Activated T-helper 2 cell treated with anti-CD3 and anti-CD28 coated beads, Interferon-gamma antibody, Interleukin-2, Interleukin-4, amounts not matched to agents 10 μg/mL and 5 μg/mL and 100 μg/mL, durations not matched to agents 14 hours and 24 hours and 36 hours (primary cell): ENCODE data around the gene ZNF578. TPM values are rescaled to one million over a fixed set of nuclear protein-coding genes. Genes with fewer than 3 reads are reported as not detected.
"Not testable (repeated sequence)": the region's sequence is repeated elsewhere in the genome, so short reads cannot be mapped to it uniquely, and the experiment has no call there.

Experiments used
- DNase-seq: peaks from one replicate; pipeline ENCODE4 v3.0.0; 2021; ENCODE audit warnings: low spot score
- H3K27ac Mint-ChIP-seq: one replicate; pipeline ENCODE4 v1.8.0; 2021; ENCODE audit warnings: mixed read lengths
- H3K27me3 Mint-ChIP-seq: one replicate; pipeline ENCODE4 v1.8.0; 2021; ENCODE audit warnings: low read depth, mixed read lengths
- H3K36me3 Mint-ChIP-seq: one replicate; pipeline ENCODE4 v1.8.0; 2021; ENCODE audit warnings: low read depth, mixed read lengths
- H3K4me1 Mint-ChIP-seq: one replicate; pipeline ENCODE4 v1.8.0; 2021; ENCODE audit warnings: low read depth, mixed read lengths
- H3K4me3 Mint-ChIP-seq: one replicate; pipeline ENCODE4 v1.8.0; 2021; ENCODE audit warnings: low read depth, mild to moderate bottlenecking, moderate library complexity, mixed read lengths
- H3K9me3 Mint-ChIP-seq: one replicate; pipeline ENCODE4 v1.8.0; 2021; ENCODE audit warnings: mixed read lengths
- intact Hi-C: fragments of 100-400 bp; cut with micrococcal nuclease; formaldehyde crosslinking; loops from one replicate; pipeline ENCODE4 v1.15.1; 2023
- total RNA-seq: library from RNA; stranded (reverse); gene quantifications from 2 replicates; pipeline ENCODE4 v1.2.3, GENCODE V29; 2022

ZNF578 gene
- total RNA-seq, 1 donor from 2014 or later, result 0.21 TPM

DNA sequence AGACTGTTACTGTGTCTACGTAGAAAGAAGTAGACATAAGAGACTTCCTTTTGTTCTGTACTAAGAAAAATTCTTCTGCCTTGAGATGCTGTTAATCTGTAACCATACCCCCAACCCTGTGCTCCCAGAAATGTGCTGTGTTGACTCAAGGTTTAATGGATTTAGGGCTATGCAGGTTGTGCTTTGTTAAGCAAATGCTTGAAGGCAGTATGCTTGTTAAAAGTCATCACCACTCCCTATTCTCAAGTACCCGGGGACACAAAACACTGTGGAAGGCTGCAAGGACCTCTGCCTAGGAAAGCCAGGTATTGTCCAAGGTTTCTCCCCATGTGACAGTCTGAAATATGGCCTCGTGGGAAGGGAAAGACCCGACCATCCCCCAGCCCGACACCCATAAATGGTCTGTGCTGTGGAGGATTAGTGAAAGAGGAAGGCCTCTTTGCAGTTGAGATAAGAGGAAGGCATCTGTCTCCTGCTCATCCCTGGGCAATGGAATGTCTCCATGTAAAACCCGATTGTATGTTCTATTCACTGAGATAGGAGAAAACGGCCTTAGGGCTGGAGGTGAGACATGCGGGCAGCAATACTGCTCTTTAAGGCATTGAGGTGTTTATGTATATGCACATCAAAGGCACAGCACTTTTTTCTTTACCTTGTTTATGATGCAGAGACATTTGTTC lies 32.3 kb downstream of the ZNF578 start:
- H3K4me3 Mint-ChIP-seq, intact Hi-C loops: not testable (repeated sequence)

DNA sequence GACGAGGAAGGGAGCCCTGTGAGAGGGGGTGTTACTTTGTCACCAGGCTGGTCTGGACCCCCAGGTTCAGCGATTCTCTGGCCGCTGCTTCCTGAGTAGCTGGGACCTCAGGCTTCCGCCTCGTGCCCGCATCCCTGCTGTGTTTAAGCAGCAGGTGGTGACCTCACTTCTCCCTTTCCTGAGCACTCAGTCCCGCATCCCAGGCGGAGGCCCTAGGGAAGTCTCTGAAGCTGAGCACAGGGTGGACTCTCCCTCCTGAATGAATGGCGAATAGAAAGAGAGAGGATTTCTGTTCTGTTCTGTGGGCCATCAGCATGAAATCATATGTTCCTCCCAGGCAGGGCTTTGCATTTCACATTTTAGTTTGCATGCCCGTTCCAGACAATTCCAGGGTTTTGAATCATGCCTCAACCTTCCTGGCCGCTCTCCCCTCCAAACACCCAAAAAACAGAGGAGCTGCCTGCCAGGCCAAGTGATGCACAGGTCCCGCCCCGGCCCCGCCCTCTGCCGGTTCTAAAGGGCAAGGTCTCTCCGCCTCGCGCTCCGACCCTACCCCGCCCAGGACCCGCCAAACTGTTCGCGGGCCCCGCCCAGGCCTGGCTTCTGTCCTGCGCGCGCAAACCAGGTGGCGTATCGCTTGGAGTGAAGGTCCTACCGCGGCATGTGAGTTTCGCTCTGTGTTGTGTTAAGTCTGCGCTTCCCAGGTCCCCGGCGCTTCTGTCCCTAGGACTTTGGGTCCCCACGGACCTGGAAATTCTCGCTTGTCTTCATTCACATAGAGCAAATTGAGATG lies 39.0 kb downstream of the ZNF578 start:
- DNase-seq, result no peak
- no peak overlapping the region for H3K4me3 Mint-ChIP-seq

More for the DNA sequence above, 32.3 kb downstream of the ZNF578 start:
- not testable (repeated sequence) for H3K4me1 Mint-ChIP-seq, H3K36me3 Mint-ChIP-seq, DNase-seq, H3K27me3 Mint-ChIP-seq, H3K27ac Mint-ChIP-seq
- H3K9me3 Mint-ChIP-seq, result peaks cover 51% of the 10 kb centered on the region

DNA sequence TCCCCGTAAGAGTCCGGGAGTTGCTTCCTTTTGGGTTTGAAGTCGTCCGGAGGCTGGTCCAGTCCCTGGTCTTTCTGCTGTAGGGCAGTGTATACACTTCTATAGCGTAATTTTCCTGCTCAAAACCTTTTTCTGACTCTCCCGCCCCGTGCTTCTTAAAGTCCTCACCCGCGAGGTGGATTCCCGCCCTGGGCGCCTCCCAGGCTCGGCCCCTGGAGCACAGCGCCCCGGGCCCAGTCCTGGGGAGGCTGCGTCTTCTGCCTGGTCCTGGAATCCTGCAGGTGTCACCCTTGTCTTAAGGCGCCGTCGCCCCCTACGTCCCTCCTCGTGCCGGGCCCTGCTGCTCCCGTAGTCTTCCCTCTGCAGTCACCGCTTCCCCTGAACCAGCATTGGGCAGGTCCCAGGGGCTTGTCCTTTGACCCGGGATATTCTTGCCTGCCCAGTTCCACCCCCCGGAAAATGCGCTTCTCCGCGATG lies 39.7 kb downstream of the ZNF578 start:
- no peaks in the 10 kb centered on the region for H3K4me1 Mint-ChIP-seq
- H3K9me3 Mint-ChIP-seq, result peaks cover 53% of the 10 kb centered on the region
- no peak overlapping the region for H3K27ac Mint-ChIP-seq
- no peak for DNase-seq
- H3K4me3 Mint-ChIP-seq, result no peak overlapping the region
- no peaks in the 10 kb centered on the region for H3K36me3 Mint-ChIP-seq
- intact Hi-C loops, result no loop called here
- no peaks in the 10 kb centered on the region for H3K27me3 Mint-ChIP-seq

More for the DNA sequence above, 39.0 kb downstream of the ZNF578 start:
- no peaks in the 10 kb centered on the region for H3K4me1 Mint-ChIP-seq
- peaks cover 47% of the 10 kb centered on the region for H3K9me3 Mint-ChIP-seq
- no peaks in the 10 kb centered on the region for H3K27me3 Mint-ChIP-seq
- no peak overlapping the region for H3K27ac Mint-ChIP-seq
- intact Hi-C loops, result no loop called here
- no peaks in the 10 kb centered on the region for H3K36me3 Mint-ChIP-seq

DNA sequence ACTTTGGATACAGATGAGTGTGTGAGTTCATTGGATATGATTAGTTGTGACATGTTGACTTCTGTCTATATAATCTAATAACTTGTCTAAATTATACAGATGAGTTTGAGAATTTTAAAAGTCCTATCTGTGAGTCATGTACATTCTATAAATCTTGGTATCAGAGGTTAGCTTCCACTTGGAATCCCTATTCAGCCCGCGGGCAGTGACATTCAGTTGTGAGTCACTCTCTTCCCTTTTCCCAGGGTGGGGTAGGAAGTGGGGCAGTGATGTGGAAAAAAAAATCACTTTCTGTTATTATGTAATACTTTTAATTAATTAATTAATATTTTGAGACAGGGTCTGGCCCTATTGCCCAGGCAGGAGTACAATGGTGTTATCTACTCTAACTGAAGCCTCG lies 41.2 kb downstream of the ZNF578 start:
- intact Hi-C loops, result no loop called here

DNA sequence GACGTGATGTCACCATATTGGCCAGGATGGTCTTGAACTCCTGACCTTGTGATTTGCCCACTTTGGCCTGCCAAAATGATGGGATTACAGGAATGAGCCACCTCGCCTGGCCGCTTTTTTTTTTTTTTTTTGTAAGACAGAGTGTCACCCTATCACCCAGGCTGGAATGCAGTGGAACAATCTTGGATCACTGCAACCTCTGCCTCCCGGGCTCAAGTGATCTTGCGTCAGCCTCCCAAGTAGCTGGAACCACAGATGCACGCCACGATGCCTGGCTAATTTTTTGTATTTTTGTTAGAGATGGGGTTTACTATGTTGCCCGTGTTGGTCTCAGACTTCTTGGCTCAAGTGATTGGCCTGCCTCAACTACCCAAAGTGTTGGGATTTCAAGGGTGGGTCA lies 45.2 kb downstream of the ZNF578 start:
- Mint-ChIP-seq H3K27me3 (no peaks in the 10 kb centered on the region), H3K27ac (no peak overlapping the region), H3K4me3 (no peak overlapping the region), H3K4me1 (no peaks in the 10 kb centered on the region), H3K9me3 (peaks cover 54% of the 10 kb centered on the region), H3K36me3 (no peaks in the 10 kb centered on the region)
- intact Hi-C loops, result no loop called here
- no peak for DNase-seq

More for the DNA sequence above, 41.2 kb downstream of the ZNF578 start:
- Mint-ChIP-seq H3K4me3 (no peak overlapping the region), H3K27ac (no peak overlapping the region), H3K27me3 (no peaks in the 10 kb centered on the region), H3K36me3 (no peaks in the 10 kb centered on the region), H3K9me3 (peaks cover 55% of the 10 kb centered on the region), H3K4me1 (no peaks in the 10 kb centered on the region)
- no peak for DNase-seq

DNA sequence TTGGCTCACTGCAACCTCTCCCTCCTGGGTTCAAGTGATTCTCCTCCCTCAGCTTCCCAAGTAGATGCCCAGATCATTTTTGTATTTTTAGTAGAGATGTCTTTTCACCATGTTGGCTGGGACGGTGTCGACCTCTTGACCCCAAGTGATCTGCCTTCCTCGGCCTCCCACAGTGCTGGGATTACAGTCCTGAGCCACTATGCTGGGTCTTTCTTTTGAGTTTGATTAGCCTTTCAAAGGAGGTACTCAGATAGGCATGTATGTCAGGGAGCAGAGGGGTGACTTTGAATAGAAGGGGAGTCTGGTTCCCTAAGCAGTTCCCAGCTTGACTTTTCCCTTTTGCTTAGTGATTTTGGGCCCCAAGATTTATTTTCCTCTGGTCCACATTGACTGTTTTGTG lies 47.1 kb downstream of the ZNF578 start:
- H3K36me3 Mint-ChIP-seq, H3K27ac Mint-ChIP-seq, H3K4me3 Mint-ChIP-seq, DNase-seq, H3K27me3 Mint-ChIP-seq, intact Hi-C loops, H3K4me1 Mint-ChIP-seq: not testable (repeated sequence)
- peaks cover 58% of the 10 kb centered on the region for H3K9me3 Mint-ChIP-seq

DNA sequence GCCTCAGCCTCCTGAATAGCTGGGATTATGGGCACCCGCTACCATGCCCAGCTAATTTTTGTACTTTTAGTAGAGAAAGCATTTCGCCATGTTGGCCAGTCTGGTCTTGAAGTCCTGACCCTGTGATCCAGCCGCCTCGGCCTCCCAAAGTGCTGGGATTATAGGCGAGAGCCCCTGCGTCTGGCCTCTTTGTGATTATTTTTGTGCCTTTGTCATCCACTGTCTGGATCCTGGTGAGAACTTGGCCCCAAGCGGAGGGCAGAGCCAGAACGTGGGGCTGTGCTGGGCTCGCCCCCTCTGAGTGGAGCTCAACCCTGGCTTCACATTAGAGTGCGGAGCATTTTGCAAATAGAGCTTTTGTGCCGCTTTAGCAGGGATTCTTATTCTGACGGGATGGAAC lies 47.6 kb downstream of the ZNF578 start:
- peaks cover 54% of the 10 kb centered on the region for H3K9me3 Mint-ChIP-seq
- H3K4me3 Mint-ChIP-seq, H3K36me3 Mint-ChIP-seq, H3K27ac Mint-ChIP-seq, intact Hi-C loops, H3K27me3 Mint-ChIP-seq, DNase-seq, H3K4me1 Mint-ChIP-seq: not testable (repeated sequence)

DNA sequence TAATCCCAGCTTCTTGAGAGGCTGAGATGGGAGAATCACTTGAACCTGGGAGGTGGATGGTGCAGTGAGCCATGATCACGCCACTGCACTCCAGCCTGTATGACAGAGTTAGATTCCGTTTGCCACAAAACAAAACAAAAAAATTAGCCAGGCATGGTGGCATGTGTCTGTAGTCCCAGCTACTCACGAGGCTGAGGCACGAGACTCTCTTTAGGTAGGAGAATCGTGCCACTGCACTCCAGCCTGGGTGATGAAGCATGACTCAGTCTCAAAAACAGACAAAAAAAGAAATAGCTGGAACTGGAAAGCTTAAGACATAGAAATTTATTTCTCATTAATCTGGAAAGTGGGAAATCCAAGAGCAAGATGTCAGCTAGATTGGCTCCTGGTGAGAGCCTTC lies 53.9 kb downstream of the ZNF578 start:
- no peaks in the 10 kb centered on the region for H3K27me3 Mint-ChIP-seq

DNA sequence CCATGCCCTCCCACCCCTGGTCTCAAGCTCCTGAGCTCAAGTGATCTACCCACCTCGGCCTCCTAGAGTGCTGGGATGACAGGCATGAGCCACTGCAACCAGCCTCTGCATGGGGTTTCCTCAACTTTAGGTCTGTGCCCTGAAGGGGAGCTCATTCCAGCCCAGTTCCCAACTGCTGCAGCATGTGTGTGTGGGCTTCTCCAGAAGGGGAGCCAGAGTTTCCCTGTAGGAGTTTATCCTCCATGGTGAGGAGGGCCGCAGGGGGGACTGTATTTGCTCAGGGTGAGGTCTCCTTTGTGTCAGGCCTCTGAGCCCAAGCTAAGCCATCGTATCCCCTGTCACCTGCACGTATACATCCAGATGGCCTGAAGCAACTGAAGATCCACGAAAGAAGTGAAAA lies 62.8 kb downstream of the ZNF578 start:
- Mint-ChIP-seq H3K4me3 (no peak overlapping the region), H3K36me3 (no peaks in the 10 kb centered on the region), H3K27me3 (no peaks in the 10 kb centered on the region), H3K27ac (no peak overlapping the region), H3K4me1 (no peaks in the 10 kb centered on the region), H3K9me3 (peaks cover 78% of the 10 kb centered on the region)
- intact Hi-C loops, result no loop called here
- DNase-seq, result no peak

More for the DNA sequence above, 53.9 kb downstream of the ZNF578 start:
- peaks cover 58% of the 10 kb centered on the region for H3K9me3 Mint-ChIP-seq
- H3K4me1 Mint-ChIP-seq, result no peaks in the 10 kb centered on the region
- intact Hi-C loops, result no loop called here
- no peak overlapping the region for H3K4me3 Mint-ChIP-seq
- H3K36me3 Mint-ChIP-seq, result no peaks in the 10 kb centered on the region
- H3K27ac Mint-ChIP-seq, result no peak overlapping the region
- no peak for DNase-seq

DNA sequence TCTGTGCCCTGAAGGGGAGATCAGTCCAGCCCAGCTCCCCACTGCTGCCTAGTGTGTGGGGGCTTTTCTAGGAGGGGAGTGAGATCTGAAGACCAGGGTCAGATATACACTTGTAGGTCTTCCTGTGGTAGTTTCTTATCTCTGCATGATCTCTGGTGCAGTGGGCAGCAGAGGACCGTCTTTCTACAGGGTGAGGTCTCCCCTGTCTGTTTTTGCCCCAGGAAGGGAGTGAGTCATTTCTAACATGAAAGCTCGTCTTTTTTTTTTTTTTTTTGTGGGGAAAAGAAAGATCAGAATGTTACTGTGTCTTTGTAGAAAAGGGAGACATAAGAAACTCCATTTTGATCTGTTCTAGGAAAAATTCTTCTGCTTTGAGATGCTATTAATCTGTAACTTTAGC lies 65.3 kb downstream of the ZNF578 start:
- Mint-ChIP-seq H3K9me3 (peaks cover 73% of the 10 kb centered on the region), H3K27ac (no peak overlapping the region), H3K27me3 (no peaks in the 10 kb centered on the region), H3K36me3 (no peaks in the 10 kb centered on the region), H3K4me1 (no peaks in the 10 kb centered on the region), H3K4me3 (no peak overlapping the region)
- intact Hi-C loops, result no loop called here
- no peak for DNase-seq

DNA sequence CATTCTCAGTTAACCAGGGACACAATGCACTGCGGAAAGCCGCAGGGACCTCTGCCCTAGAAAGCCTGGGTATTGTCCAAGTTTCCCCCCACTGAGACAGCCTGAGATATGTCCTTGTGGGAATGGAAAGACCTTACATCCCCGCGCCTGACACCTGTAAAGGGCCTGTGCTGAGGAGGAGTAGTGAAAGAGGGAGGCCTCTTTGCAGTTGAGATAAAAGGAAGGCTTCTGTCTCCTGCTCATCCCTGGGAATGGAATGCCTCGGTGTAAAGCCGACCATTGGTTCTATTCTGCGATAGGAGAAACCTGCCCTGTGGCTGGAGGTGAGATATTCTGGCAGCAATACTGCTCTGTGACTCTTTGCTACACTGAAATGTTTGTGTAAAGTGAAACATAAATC lies 65.8 kb downstream of the ZNF578 start:
- H3K27me3 Mint-ChIP-seq, H3K4me3 Mint-ChIP-seq, DNase-seq, intact Hi-C loops, H3K36me3 Mint-ChIP-seq, H3K4me1 Mint-ChIP-seq, H3K27ac Mint-ChIP-seq: not testable (repeated sequence)
- H3K9me3 Mint-ChIP-seq, result peaks cover 73% of the 10 kb centered on the region

DNA sequence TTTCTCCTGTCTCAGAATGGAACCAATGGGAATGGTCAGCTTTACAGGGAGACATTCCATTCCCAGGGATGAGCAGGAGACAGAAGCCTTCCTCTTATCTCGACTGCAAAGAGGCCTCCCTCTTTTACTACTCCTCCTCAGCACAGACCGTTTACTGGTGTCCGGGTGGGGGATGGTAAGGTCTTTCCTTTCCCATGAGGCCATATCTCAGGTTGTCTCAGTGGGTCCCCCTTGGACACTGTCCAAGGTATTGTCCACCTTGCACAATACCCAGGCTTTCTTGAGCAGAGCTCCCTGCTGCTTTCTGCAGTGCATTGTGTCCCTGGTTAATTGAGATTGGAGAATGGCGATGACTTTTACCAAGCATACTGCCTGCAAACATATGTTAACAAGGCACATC lies 66.7 kb downstream of the ZNF578 start:
- H3K4me1 Mint-ChIP-seq, result no peaks in the 10 kb centered on the region
- H3K27ac Mint-ChIP-seq, result no peak overlapping the region
- no peak overlapping the region for H3K4me3 Mint-ChIP-seq
- no peaks in the 10 kb centered on the region for H3K36me3 Mint-ChIP-seq
- H3K27me3 Mint-ChIP-seq, result no peaks in the 10 kb centered on the region
- intact Hi-C loops, result no loop called here
- H3K9me3 Mint-ChIP-seq, result peaks cover 75% of the 10 kb centered on the region
- no peak for DNase-seq

DNA sequence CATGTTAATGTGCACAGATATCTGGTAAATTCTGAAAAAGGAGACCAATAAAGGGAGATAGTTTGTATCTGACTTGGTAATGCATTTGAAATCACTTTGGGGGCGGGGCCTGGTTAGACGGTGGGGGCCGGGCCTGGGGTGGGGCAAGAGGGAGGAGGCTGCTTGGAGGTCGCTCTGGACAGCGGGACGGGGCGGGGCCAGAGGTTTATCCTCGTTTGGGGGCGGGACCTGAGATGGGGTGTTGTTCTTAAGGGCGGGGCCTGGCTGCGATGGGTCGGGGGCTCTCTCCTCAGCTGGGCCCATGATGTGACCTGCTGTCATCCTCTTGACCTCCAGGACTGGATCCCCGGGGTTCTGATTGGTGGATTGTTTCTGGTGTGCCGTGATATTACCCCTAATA lies 69.2 kb downstream of the ZNF578 start:
- H3K4me1 Mint-ChIP-seq, result no peaks in the 10 kb centered on the region
- H3K36me3 Mint-ChIP-seq, result peaks cover 3% of the 10 kb centered on the region
- intact Hi-C loops, result no loop called here
- no peak overlapping the region for H3K27ac Mint-ChIP-seq
- no peak overlapping the region for H3K4me3 Mint-ChIP-seq
- no peaks in the 10 kb centered on the region for H3K27me3 Mint-ChIP-seq
- DNase-seq, result no peak
- peaks cover 55% of the 10 kb centered on the region for H3K9me3 Mint-ChIP-seq
